Right cardiac atrium (tissue), 5 donors: ENCODE results near the gene KRTAP19-1. TPM values are rescaled to one million over a fixed set of nuclear protein-coding genes. Genes with fewer than 3 reads are reported as not detected.

Experiments used
- ATAC-seq, 2 donors: fragments of 200-7000 bp; cut with Tn5 transposase; one replicate each; pipeline versions ENCODE4 v1.8.0 to v1.9.1; 2020; ENCODE audit warnings: moderate library complexity in 2 of 2, mild to moderate bottlenecking in 1 of 2
- DNase-seq, 3 donors: peaks; one replicate each; pipeline ENCODE4 v3.0.0-alpha.2; 2020
- H3K27ac ChIP-seq: one replicate; pipeline ENCODE4 v1.5.1; 2013; ENCODE audit warnings: mild to moderate bottlenecking, low read length, control low read depth, moderate library complexity
- H3K27me3 ChIP-seq: one replicate; pipeline ENCODE4 v1.6.1; 2013; ENCODE audit not compliant: control insufficient read depth, insufficient read depth
- H3K4me1 ChIP-seq: one replicate; pipeline ENCODE4 v1.6.1; 2013; ENCODE audit warnings: low read length; ENCODE audit not compliant: control insufficient read depth, insufficient read depth
- H3K4me3 ChIP-seq: one replicate; pipeline ENCODE4 v1.5.1; 2013; ENCODE audit warnings: low read length, control low read depth
- H3K9me3 ChIP-seq: one replicate; pipeline ENCODE4 v1.6.1; 2013; ENCODE audit warnings: low read length; ENCODE audit not compliant: control insufficient read depth
- WGBS: extraction: QIAGEN DNeasy Blood & Tissue Kit; methylation state at CpG from one replicate; pipeline ENCODE4 v1.1.7; 2013; 5-methylcytosine and 5-hydroxymethylcytosine counted together
- intact Hi-C, 4 donors: fragments of 100-400 bp; cut with DNase I; formaldehyde crosslinking; loops; one replicate each; pipeline versions ENCODE4 v1.11.0 to v1.14.0; 2022 to 2023
- polyA plus RNA-seq: library from polyadenylated mRNA; stranded (reverse); fragments of 200-250 nt; gene quantifications from one replicate; pipeline ENCODE4 v1.2.3, GENCODE V29; 2013
- total RNA-seq, 4 donors: library from RNA; stranded (reverse); fragmentation: NEBNext Ultra II Directional; extraction: Animal tissue kit (Norgen Biotek cat#: 25700); gene quantifications; one replicate each; pipeline ENCODE4 v1.2.1, GENCODE V29; 2021
- donor health status: healthy with polysubstance abuse.
- donor health status: DM: no; HTN: yes; CAD: no.
- donor health status: DM: no; HTN: no; CAD: no.
- donor health status: DM: no; HTN: yes; CAD: no; lungs with severe emphysema.
- donor health status: DM: yes; HTN: yes; CAD: no.

Gene KRTAP19-1
- total and polyA plus RNA-seq, 5 donors, result not detected

DNA sequence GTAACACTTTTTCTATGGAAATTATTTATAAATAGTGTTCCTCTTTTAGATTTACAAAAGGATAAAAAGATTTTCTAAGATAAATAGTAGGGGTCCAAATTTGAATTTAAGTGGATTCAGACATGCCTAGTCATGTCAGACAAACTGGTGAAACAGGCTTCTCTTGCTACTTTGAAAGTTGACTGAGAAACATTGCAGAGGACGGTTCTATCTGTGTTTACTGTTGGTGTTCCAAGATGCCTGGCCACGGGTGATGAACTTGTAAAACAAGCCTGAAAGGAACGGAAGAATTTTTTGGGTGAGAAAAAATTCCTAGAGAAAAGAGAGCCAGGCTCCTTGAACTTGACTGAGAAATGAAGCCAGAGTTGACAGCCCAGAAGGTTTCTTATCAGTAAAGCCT lies 2.2 kb downstream of the KRTAP19-1 start:
- Histone ChIP-seq H3K4me1 (no peaks in the 10 kb centered on the region), H3K27ac (no peak overlapping the region), H3K4me3 (no peak overlapping the region), H3K9me3 (no peaks in the 10 kb centered on the region), H3K27me3 (no peaks in the 10 kb centered on the region)
- ATAC-seq (no peak), DNase-seq (no peak)
- intact Hi-C loops, result no loop called here
- WGBS, result 26% methylated on average over 3 of the region's 3 CpGs

DNA sequence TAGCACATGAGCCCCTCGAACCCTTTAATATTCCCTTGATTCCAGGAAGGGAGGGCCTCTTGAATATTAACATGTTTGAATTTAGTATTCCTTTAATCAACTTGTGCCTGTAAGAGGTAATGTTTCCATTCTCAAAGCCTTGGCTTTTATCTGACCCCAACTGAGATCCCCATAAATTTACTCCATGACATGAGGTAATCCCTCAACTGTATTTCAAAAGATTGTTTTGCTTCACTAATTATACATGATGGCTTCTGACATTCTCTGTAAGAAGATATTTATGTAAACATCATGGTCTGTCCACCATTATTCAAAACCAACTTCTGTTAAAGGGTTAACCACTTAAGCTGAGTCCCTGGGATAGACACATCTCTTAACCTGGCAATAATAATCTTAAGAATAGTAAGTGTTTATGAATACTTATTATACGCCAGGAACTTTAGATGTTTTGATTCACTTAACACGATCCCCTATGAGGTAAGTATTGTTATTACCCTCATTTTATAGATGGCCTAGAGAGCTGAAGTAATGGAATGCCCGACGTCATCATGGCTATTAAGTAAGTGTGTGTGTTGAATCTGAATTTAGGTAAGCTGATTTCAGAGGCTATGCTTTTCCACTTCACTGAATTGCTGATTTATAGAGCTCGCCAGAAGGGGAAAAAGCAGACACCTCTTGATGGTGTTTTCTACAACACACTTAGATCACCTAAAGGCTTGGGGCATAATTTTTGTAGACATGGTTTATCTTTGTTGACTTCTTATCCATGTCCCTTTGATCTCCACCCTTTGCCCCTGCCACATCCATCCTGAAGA lies 11.1 kb downstream of the KRTAP19-1 start:
- 75% methylated on average over 6 of the region's 6 CpGs for WGBS
- H3K27ac ChIP-seq, result no peak overlapping the region
- ATAC-seq (no peak), DNase-seq (no peak)
- no peaks in the 10 kb centered on the region for H3K4me1 ChIP-seq
- H3K9me3 ChIP-seq, result no peaks in the 10 kb centered on the region
- H3K4me3 ChIP-seq, result no peak overlapping the region
- H3K27me3 ChIP-seq, result no peaks in the 10 kb centered on the region
- intact Hi-C loops, result no loop called here

DNA sequence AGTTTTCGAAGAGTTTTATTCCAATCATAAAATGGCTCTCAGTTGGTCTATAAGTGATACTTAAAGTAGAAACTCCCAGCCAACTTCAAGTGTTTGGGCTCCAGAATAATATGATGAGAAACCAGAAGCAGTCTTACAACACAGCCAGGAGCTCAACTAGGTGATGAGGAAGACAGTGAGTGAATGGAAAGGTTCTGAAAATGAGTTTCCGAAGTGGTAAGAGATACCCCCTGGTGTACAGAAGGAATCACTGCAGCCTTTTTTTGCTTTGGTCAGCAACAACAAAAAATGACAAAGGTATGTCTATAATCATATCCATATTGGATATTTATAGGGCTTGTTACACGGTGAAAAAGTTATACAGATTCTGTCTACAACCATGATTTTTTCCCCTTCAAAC lies 16.5 kb downstream of the KRTAP19-1 start:
- Histone ChIP-seq H3K4me1 (no peaks in the 10 kb centered on the region), H3K4me3 (no peak overlapping the region), H3K9me3 (no peaks in the 10 kb centered on the region), H3K27ac (no peak overlapping the region), H3K27me3 (no peaks in the 10 kb centered on the region)
- DNase-seq, result no peak
- WGBS, result 56% methylated on average over 3 of the region's 3 CpGs
- ATAC-seq, result no peak
- intact Hi-C loops, result no loop called here

DNA sequence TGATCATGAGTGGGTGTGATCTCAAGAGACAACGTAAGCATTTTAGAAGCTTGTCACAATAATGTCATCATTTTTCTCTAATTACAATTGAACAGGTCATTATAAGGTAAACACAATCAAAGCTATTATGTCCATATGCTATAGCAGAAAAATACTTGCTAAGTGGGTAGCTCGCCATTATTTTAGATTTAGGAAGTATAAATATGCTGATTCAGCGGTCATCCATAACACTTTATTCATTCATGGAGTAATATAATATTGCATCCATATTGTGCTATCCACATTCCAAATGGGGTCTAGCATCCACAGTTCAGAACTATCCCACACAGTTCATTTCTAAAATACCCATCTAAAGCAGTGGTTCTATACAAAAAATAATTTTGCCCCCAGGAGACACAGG lies 31.7 kb downstream of the KRTAP19-1 start:
- DNase-seq (no peak), ATAC-seq (no peak)
- H3K9me3 ChIP-seq, result no peaks in the 10 kb centered on the region
- no peak overlapping the region for H3K27ac ChIP-seq
- H3K27me3 ChIP-seq, result no peaks in the 10 kb centered on the region
- intact Hi-C loops, result loop anchor here in 1 of 4 donors (5.0 to 10.0 kb wide), 2 partner anchors 284 to 636 kb away; no protein-coding TSS in a partner anchor
- WGBS, result 84% methylated on average over 3 of the region's 3 CpGs
- H3K4me3 ChIP-seq, result no peak overlapping the region
- H3K4me1 ChIP-seq, result no peaks in the 10 kb centered on the region

DNA sequence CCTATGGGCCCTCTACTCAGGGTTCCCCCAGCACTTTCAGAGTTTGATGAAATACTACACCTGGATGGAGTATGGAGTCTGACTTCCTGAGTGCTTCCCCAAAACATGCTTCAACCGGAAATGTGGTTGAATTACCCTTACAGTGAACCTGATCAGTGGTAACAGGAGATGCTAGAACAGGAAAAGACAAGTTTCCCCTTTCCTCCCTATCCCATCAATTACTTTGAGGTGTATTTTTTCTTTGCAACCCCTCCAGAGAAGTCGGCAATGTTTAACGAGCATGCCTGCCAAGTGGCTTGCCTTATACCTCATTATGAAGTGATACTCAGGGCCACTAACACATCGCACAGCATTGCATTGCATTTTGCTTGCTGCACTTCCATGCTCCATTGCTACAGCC lies 33.1 kb downstream of the KRTAP19-1 start:
- H3K27me3 ChIP-seq, result no peaks in the 10 kb centered on the region
- 50% methylated on average over 4 of the region's 4 CpGs for WGBS
- DNase-seq (no peak), ATAC-seq (no peak)
- H3K9me3 ChIP-seq, result no peaks in the 10 kb centered on the region
- no peaks in the 10 kb centered on the region for H3K4me1 ChIP-seq
- no peak overlapping the region for H3K27ac ChIP-seq
- H3K4me3 ChIP-seq, result no peak overlapping the region
- intact Hi-C loops, result loop anchor here in 1 of 4 donors (5.0 to 10.0 kb wide), 2 partner anchors 285 to 638 kb away; no protein-coding TSS in a partner anchor

DNA sequence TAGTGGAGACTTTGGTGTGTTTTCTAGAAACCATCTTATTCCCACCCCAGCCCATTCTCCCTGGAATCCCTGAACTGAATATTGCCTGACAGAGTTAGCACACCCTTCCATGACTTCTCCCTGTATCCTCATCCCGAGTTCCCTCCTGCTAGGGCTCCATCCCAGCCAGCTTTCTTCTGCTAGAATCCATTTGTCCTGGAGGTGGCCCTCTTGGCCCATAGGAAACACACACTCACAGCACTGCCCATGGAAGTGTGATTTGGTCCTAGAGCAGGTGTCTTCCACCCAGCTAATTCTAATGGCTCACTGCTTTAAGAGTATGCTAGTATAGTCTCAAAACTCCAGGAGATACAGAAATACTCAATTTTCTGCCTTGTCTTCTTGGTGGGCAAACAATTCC lies 36.0 kb downstream of the KRTAP19-1 start:
- no peak overlapping the region for H3K4me3 ChIP-seq
- no peaks in the 10 kb centered on the region for H3K4me1 ChIP-seq
- ATAC-seq (peak; percentile 44 to 65), DNase-seq (no peak)
- no peaks in the 10 kb centered on the region for H3K27me3 ChIP-seq
- intact Hi-C loops, result loop anchor here in 3 of 4 donors (2.0 to 10.0 kb wide), 3 partner anchors 288 to 641 kb away; no protein-coding TSS in a partner anchor
- H3K27ac ChIP-seq, result no peak overlapping the region
- H3K9me3 ChIP-seq, result no peaks in the 10 kb centered on the region
- WGBS, result 48% methylated on average over 1 of the region's 1 CpG

DNA sequence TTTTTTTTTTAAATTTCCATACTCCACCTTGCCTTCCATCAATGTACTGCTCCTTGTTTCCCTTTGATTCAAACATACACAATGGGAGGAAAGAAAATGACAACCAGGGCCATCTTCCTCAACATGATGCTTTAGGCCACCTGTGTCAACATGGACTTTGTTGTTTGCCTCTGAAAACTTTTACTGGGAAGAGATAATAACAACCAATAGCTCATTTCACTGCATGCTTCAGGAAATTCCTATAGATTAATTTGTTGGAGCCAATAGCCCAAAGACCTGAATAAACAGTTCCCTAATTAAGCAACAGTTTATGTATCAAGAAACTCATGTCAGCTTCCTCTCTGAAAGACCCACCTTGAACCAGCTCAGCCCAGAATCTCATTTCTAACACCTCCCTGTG lies 36.9 kb downstream of the KRTAP19-1 start:
- no peak overlapping the region for H3K27ac ChIP-seq
- intact Hi-C loops, result loop anchor here in 2 of 4 donors (5.0 to 10.0 kb wide), 2 partner anchors 289 to 642 kb away; no protein-coding TSS in a partner anchor
- no peaks in the 10 kb centered on the region for H3K27me3 ChIP-seq
- H3K9me3 ChIP-seq, result no peaks in the 10 kb centered on the region
- DNase-seq (no peak), ATAC-seq (no peak)
- H3K4me1 ChIP-seq, result no peaks in the 10 kb centered on the region
- no peak overlapping the region for H3K4me3 ChIP-seq

DNA sequence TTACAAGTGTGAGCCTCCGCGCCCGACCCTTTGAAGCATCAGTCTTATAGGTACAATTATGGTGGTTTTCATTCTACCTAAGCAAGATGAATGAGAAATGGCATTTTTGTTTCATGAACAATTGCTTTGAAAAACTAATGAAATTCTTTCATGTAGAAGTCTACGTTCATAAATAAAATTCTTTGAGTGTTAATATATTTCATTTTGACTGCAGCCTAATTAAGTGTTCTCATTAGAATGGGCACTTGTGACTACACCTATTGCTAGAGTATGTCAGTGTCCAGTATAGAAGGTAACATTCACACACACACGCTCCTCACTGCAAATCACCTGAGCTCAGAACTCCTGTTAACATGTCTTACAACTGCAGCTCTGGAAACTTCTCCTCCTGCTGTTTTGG lies 40.2 kb downstream of the KRTAP19-1 start, which contains the start of gene KRTAP15-1:
Gene KRTAP15-1 (plus strand): TSS at position 301 of the 400 bp plus-strand sequence. CDS start 53 bp downstream, at position 354.
- ATAC-seq, result no peak
- Histone ChIP-seq H3K27me3 (no peaks in the 10 kb centered on the region), H3K4me1 (no peaks in the 10 kb centered on the region), H3K27ac (no peak within 1 kb of the TSS), H3K4me3 (no peak within 1 kb of the TSS), H3K9me3 (no peaks in the 10 kb centered on the region)
- intact Hi-C loops, result loop anchor here in 3 of 4 donors (5.0 to 10.0 kb wide), 4 partner anchors 95 to 645 kb away; partner anchors contain the start of genes KRTAP23-1 (in 1 of the 3) and KRTAP27-1 (in 1 of the 3)
- DNase-seq, result no peak
- 94% methylated on average over 5 of the region's 5 CpGs for WGBS

DNA sequence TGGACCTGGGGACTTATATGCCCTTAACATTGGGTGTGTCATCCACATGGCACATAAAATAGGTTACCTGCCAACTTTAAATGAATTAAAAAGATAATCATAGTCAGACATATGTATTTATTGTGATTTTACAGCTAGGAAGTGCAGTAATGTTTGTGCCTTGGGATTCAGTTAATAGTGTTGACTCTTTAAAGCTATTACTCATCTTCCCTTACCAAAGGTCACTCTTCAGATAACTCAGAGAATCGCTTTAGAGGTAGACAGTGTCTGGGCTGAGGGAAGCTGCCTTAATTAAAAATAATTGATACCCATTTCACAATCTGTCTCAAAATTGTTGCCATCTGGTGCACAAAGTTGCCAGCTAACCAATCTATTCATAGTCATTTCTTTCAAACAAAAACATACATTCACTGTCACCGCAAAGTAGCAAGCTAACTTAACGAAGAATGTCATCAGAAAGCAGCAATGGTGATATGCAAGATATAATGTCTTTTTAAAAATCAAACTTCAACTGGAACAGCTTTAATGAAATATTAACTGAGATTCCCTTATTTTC lies 43.1 kb downstream of the KRTAP19-1 start:
- WGBS, result 68% methylated on average over 3 of the region's 3 CpGs
- intact Hi-C loops, result loop anchor here in 3 of 4 donors (10.0 kb wide), 3 partner anchors 92 to 648 kb away; partner anchors contain the start of genes KRTAP23-1 (in 1 of the 3) and KRTAP27-1 (in 1 of the 3)
- no peaks in the 10 kb centered on the region for H3K27me3 ChIP-seq
- H3K9me3 ChIP-seq, result no peaks in the 10 kb centered on the region
- DNase-seq (no peak), ATAC-seq (no peak)
- H3K27ac ChIP-seq, result no peak overlapping the region
- no peak overlapping the region for H3K4me3 ChIP-seq
- no peaks in the 10 kb centered on the region for H3K4me1 ChIP-seq

DNA sequence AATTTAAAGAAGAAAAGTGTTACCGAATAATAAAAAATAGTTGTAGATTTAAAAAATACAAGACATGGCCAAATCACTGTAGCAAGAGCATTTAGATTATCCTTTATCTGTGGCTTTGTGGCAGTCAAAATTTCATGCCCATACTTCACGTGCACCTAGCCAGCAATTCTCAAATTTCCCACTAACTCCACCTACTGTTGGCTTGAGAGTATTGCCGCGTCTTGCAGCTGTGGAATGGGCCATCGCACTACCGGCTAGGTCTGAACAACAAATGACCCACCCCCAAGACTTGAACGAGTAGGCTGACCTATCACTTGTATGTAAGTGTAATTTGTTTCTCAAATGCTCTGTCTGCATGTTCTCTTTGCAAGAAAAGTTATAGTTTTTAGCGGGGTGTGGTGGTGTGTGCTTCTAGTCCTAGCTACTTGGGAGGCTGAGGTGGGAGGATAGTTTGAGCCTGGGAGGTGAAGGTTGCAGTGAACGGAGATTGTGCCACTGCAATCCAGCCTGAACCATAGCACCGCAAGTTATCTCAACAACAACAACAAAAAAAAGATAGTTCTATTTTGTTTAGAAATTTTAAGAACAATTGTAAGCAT lies 46.0 kb downstream of the KRTAP19-1 start:
- Histone ChIP-seq H3K27ac (no peak overlapping the region), H3K27me3 (no peaks in the 10 kb centered on the region), H3K4me3 (no peak overlapping the region), H3K4me1 (no peaks in the 10 kb centered on the region), H3K9me3 (no peaks in the 10 kb centered on the region)
- intact Hi-C loops, result loop anchor here in 3 of 4 donors (10.0 kb wide), 3 partner anchors 89 to 651 kb away; partner anchors contain the start of genes KRTAP23-1 (in 1 of the 3) and KRTAP27-1 (in 1 of the 3)
- DNase-seq, result no peak
- WGBS, result 31% methylated on average over 10 of the region's 10 CpGs
- ATAC-seq, result peak; percentile 28 to 62
